GM19239 (cell line): ENCODE data around the gene ZCCHC13.
"Not testable (repeated sequence)": the region's sequence is repeated elsewhere in the genome, so short reads cannot be mapped to it uniquely, and the experiment has no call there.

Source experiments
- DNase-seq: peaks from one replicate; pipeline ENCODE4 v3.0.0; 2011; ENCODE audit warnings: low spot score; ENCODE audit not compliant: insufficient read length
- FAIRE-seq: peaks from 2 replicates; lab custom pipeline; 2011; peaks lifted over from hg19 to GRCh38; lab: Jason Lieb, UNC

The ZCCHC13 gene

GRCh38 chrX:74319321-74319720, 15.3 kb downstream of the ZCCHC13 start:
- FAIRE-seq, DNase-seq: not testable (repeated sequence)

- DNase-seq, result no peak
- no peak for FAIRE-seq
Measured at GRCh38 chrX:74321191-74321590, 17.2 kb downstream of the ZCCHC13 start.

GRCh38 chrX:74324131-74324530, 20.2 kb downstream of the ZCCHC13 start:
- DNase-seq (no peak), FAIRE-seq (no peak)

- no peak for DNase-seq
- FAIRE-seq, result no peak
Measured at GRCh38 chrX:74325130-74326059, 21.4 kb downstream of the ZCCHC13 start.

- FAIRE-seq, result no peak
- no peak for DNase-seq
Measured at GRCh38 chrX:74338852-74339251, 34.9 kb downstream of the ZCCHC13 start.

- FAIRE-seq (no peak), DNase-seq (no peak)
Measured at GRCh38 chrX:74340051-74340450, 36.1 kb downstream of the ZCCHC13 start.

- not testable (repeated sequence) for DNase-seq, FAIRE-seq
Measured at GRCh38 chrX:74342211-74342610, 38.2 kb downstream of the ZCCHC13 start.

- peak; percentile 16 for DNase-seq
- FAIRE-seq, result peak; percentile 91
Measured at GRCh38 chrX:74343343-74344279, 39.6 kb downstream of the ZCCHC13 start.

GRCh38 chrX:74344280-74344622, 40.3 kb downstream of the ZCCHC13 start:
- no peak for DNase-seq
- FAIRE-seq, result no peak

GRCh38 chrX:74346088-74346487, 42.1 kb downstream of the ZCCHC13 start:
- no peak for FAIRE-seq
- no peak for DNase-seq

- no peak for DNase-seq
- no peak for FAIRE-seq
Measured at GRCh38 chrX:74349387-74349786, 45.4 kb downstream of the ZCCHC13 start.

GRCh38 chrX:74351760-74352159, 47.8 kb downstream of the ZCCHC13 start:
- DNase-seq (no peak), FAIRE-seq (no peak)

- DNase-seq, result no peak
- FAIRE-seq, result no peak
Measured at GRCh38 chrX:74353984-74354383, 50.0 kb downstream of the ZCCHC13 start.
